ENCODE results near the gene SRP68. TPM values are rescaled to one million over a fixed set of nuclear protein-coding genes. Genes with fewer than 3 reads are reported as not detected.
A peak's percentile ranks its signal among the peaks of the same experiment; 100 is the strongest.

Gene SRP68
- polyA plus RNA-seq, 2 of the 4 experiments (the other 2 are of a cell fraction), result 121 to 139 TPM

DNA sequence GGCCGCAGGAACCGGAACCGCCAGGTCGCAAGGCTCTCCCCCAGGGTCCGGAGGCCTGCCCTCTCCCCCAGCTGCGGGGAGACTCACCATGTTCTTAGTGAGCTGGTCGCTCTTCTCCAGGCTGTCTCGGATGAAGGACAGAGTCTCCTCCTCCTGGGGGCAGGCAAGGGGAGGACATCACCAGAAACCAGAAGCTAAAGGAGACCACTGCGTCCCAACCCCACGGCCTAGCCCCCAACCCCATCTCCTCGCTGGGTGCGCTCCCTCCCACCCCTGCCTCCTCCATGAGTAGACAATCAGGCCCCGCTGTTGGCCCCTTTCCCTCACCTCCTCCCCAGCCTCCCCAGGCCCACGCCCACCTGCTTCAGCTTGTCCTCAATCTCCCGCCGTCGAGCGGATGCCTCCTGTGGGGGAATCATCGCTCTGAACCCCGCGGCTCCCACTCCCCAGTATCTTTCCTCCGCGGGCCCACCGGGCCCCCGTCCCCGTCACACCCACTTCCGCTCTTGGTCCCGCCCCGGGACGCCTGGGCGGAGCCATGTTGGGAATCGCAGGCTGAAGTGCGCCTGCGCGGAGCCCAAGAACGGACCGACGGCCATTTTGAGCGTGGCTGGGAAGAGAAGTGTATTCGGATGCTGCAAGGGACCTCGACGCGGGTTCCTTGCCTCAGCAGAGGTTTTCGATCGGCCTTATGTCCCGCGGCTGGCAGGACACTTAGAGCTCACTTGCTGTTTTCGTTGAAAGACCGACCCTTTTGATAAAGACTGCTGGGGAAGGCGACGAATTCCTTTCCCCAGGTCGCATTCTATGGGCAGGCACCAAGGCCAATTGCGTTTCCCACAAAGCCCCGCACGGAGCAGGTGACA, 31.2 kb upstream of the SRP68 start, which contains the start of gene EXOC7:
EXOC7 (minus strand) TSS at position 514 of the 866 bp plus-strand sequence; CDS start at position 419, 95 bp downstream.
- ATAC-seq (peak; percentile 93 to 96), FAIRE-seq (no peak), DNase-seq (ENCODE audit: low read depth in 1 of 2, low spot score in 1 of 2) (peak; percentile 95)
- CTCF ChIA-PET, result interaction anchor here (0.7 to 38.7 kb wide), 19 partner anchors 8 to 305 kb away, joined by 3 to 755 read pairs (median 5); partner anchors contain the start of gene ZACN
- POLR2A ChIA-PET, result interaction anchor here (0.6 to 1.3 kb wide), 7 partner anchors 12 to 248 kb away, joined by 3 to 5 read pairs (median 4); partner anchors contain the start of genes MRPL38, SRP68, UBALD2 and WBP2
- H3K4me3 ChIP-seq, result peak within 1 kb of the TSS; percentile 69
- H3K27ac ChIP-seq, result peak within 1 kb of the TSS; percentile 84 to 87
- TF ChIP-seq EP300 (IDR thresholded peaks at IDR 0.05) (no peak), HOXB13 (CRISPR knock-in tag; IDR thresholded peaks at IDR 0.05; ENCODE audit: low read depth) (peak; percentile 79), NR3C1 (IDR thresholded peaks at IDR 0.05) (no peak), BHLHE40 (IDR thresholded peaks at IDR 0.05; ENCODE audit: low read depth, low read length) (no peak), HOXA7 (CRISPR knock-in tag; IDR thresholded peaks at IDR 0.05) (no peak), CBX8 (IDR thresholded peaks at IDR 0.05) (no peak), RNF2 (IDR thresholded peaks at IDR 0.05; ENCODE audit: borderline replicate concordance, low read depth) (no peak), MYC (IDR thresholded peaks at IDR 0.05; ENCODE audit: borderline replicate concordance, low read length) (no peak), JUN (IDR thresholded peaks at IDR 0.05) (peak; percentile 67 to 87; a peak in 4 of 5 replicates), MAFK (IDR thresholded peaks at IDR 0.05; ENCODE audit: partially characterized antibody) (no peak), POLR2A (IDR thresholded peaks at IDR 0.05; ENCODE audit: low read length) (peak; percentile 85), TFCP2L1 (CRISPR knock-in tag; IDR thresholded peaks at IDR 0.05) (0 out of 2 replicates have a peak, but pooled peaks have one; percentile 36), ZFP36 (IDR thresholded peaks at IDR 0.05; ENCODE audit: borderline replicate concordance, partially characterized antibody) (peak; percentile 1), ZC3H11A (IDR thresholded peaks at IDR 0.05) (no peak), PHF8 (IDR thresholded peaks at IDR 0.05; ENCODE audit: borderline replicate concordance, low read depth) (peak; percentile 83), GATA3 (IDR thresholded peaks at IDR 0.05; ENCODE audit: borderline replicate concordance) (no peak), EHMT2 (IDR thresholded peaks at IDR 0.05; ENCODE audit: low read depth) (no peak), HEYL (CRISPR knock-in tag; IDR thresholded peaks at IDR 0.05) (no peak), CBX2 (IDR thresholded peaks at IDR 0.05; ENCODE audit: borderline replicate concordance, low read depth) (no peak)
- TF ChIP-seq, protein P1, sequence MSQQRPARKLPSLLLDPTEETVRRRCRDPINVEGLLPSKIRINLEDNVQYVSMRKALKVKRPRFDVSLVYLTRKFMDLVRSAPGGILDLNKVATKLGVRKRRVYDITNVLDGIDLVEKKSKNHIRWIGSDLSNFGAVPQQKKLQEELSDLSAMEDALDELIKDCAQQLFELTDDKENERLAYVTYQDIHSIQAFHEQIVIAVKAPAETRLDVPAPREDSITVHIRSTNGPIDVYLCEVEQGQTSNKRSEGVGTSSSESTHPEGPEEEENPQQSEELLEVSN (IDR thresholded peaks at IDR 0.05; ENCODE audit: borderline replicate concordance, low read depth), result peak; percentile 88
- TF ChIP-seq, protein P2, sequence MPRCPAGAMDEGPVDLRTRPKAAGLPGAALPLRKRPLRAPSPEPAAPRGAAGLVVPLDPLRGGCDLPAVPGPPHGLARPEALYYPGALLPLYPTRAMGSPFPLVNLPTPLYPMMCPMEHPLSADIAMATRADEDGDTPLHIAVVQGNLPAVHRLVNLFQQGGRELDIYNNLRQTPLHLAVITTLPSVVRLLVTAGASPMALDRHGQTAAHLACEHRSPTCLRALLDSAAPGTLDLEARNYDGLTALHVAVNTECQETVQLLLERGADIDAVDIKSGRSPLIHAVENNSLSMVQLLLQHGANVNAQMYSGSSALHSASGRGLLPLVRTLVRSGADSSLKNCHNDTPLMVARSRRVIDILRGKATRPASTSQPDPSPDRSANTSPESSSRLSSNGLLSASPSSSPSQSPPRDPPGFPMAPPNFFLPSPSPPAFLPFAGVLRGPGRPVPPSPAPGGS (IDR thresholded peaks at IDR 0.05), result peak; percentile 71; the same call in 2 of the 3 replicates
- TF ChIP-seq, protein P3, sequence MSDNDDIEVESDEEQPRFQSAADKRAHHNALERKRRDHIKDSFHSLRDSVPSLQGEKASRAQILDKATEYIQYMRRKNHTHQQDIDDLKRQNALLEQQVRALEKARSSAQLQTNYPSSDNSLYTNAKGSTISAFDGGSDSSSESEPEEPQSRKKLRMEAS (IDR thresholded peaks at IDR 0.05), result peak; percentile 91
- TF ChIP-seq, protein P4, sequence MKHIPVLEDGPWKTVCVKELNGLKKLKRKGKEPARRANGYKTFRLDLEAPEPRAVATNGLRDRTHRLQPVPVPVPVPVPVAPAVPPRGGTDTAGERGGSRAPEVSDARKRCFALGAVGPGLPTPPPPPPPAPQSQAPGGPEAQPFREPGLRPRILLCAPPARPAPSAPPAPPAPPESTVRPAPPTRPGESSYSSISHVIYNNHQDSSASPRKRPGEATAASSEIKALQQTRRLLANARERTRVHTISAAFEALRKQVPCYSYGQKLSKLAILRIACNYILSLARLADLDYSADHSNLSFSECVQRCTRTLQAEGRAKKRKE (CRISPR knock-in tag; IDR thresholded peaks at IDR 0.05; ENCODE audit: low read depth), result no peak
- H3K4me2 ChIP-seq, result peak within 1 kb of the TSS; percentile 82
- H3K4me1 ChIP-seq, result peaks cover 11% of the 10 kb centered on the region
- H3K9me3 ChIP-seq, result no peaks in the 10 kb centered on the region
- WGBS (ENCODE audit: missing lambda C conversion rate), result 6% methylated on average over 48 of the region's 55 CpGs

DNA sequence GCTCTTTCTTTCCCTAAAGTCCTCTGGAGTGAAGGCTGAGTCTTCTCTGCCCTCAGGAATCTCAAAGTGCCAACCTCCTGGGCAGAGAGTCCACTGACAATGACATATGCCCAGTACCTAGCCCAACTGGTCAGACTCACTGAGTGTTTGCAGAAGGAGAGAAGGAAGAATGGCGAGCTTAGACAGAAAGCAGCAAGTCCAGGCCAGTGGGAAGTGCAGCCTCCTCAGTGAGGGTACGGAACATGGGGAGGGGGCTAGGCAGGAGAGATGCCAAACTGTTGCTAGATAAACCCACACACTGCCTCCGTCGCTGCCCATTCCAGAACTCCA, 30.6 kb upstream of the SRP68 start:
- DNase-seq (ENCODE audit: low read depth in 1 of 2, low spot score in 1 of 2), result no peak
- H3K4me3 ChIP-seq, result peak overlapping the region; percentile 69
- ATAC-seq, result peak; percentile 14 to 17; a peak in 3 of 6 replicates
- WGBS (ENCODE audit: missing lambda C conversion rate), result 6% methylated on average over 4 of the region's 4 CpGs
- ChIA-PET CTCF (interaction anchor here (0.6 to 38.7 kb wide), 15 partner anchors 9 to 314 kb away, joined by 3 to 755 read pairs (median 6); partner anchors contain the start of gene ZACN), POLR2A (interaction anchor here (1.1 to 1.2 kb wide), 2 partner anchors 23 to 248 kb away, joined by 4 to 5 read pairs; partner anchors contain the start of gene WBP2)
- H3K9me3 ChIP-seq, result no peaks in the 10 kb centered on the region
- FAIRE-seq, result no peak
- H3K4me1 ChIP-seq, result peaks cover 11% of the 10 kb centered on the region
- peak overlapping the region; percentile 84 to 87 for H3K27ac ChIP-seq
- peak overlapping the region; percentile 82 for H3K4me2 ChIP-seq
- TF ChIP-seq FOSL2 (IDR thresholded peaks at IDR 0.05) (no peak), FOSL2 (CRISPR knock-in tag; IDR thresholded peaks at IDR 0.05) (no peak), RARB (CRISPR knock-in tag; IDR thresholded peaks at IDR 0.05) (no peak), RAD21 (conservative IDR thresholded peaks at IDR 0.05 in 1 of 2, IDR thresholded peaks at IDR 0.05 in 1 of 2) (no peak), CHD4 (IDR thresholded peaks at IDR 0.05; ENCODE audit: borderline replicate concordance) (no peak), NR3C1 (IDR thresholded peaks at IDR 0.05) (no peak), TFCP2L1 (CRISPR knock-in tag; IDR thresholded peaks at IDR 0.05) (no peak), KDM5A (IDR thresholded peaks at IDR 0.05) (no peak)
- TF ChIP-seq, protein P1 (IDR thresholded peaks at IDR 0.05; ENCODE audit: borderline replicate concordance, low read depth), result no peak
- TF ChIP-seq, protein P5, sequence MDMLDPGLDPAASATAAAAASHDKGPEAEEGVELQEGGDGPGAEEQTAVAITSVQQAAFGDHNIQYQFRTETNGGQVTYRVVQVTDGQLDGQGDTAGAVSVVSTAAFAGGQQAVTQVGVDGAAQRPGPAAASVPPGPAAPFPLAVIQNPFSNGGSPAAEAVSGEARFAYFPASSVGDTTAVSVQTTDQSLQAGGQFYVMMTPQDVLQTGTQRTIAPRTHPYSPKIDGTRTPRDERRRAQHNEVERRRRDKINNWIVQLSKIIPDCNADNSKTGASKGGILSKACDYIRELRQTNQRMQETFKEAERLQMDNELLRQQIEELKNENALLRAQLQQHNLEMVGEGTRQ (IDR thresholded peaks at IDR 0.05), result no peak
- TF ChIP-seq, protein P6, sequence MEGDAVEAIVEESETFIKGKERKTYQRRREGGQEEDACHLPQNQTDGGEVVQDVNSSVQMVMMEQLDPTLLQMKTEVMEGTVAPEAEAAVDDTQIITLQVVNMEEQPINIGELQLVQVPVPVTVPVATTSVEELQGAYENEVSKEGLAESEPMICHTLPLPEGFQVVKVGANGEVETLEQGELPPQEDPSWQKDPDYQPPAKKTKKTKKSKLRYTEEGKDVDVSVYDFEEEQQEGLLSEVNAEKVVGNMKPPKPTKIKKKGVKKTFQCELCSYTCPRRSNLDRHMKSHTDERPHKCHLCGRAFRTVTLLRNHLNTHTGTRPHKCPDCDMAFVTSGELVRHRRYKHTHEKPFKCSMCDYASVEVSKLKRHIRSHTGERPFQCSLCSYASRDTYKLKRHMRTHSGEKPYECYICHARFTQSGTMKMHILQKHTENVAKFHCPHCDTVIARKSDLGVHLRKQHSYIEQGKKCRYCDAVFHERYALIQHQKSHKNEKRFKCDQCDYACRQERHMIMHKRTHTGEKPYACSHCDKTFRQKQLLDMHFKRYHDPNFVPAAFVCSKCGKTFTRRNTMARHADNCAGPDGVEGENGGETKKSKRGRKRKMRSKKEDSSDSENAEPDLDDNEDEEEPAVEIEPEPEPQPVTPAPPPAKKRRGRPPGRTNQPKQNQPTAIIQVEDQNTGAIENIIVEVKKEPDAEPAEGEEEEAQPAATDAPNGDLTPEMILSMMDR (IDR thresholded peaks at IDR 0.05), result no peak

All from A549 (cell line).